Ecto neural progenitor cell (in vitro differentiated cells): ENCODE results near the gene CNTN4.

ENCODE experiments used
- DNase-seq: peaks from one replicate; pipeline ENCODE4 v3.0.0-alpha.2; 2018; ENCODE audit warnings: low spot score

The CNTN4 gene

DNA sequence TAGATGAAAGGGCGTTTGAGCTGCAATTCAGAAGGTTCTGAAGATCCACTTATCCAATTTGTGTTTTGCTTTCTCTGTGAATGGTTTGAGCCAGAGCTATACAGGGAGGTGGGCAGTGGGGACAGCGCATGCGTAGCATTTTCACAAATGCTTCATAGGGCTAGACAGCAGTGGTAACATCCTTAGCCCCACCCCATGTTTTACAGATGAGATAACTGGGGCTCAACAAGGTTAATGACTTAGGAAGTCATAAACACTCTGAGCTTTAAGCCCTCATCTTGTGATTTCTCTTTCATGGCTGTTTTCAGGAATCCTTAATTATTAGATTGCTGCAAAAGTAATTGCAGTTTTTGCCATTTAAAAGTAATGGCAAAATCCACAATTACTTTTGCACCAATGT lies 602.8 kb downstream of the CNTN4 start:
- no peak for DNase-seq

DNA sequence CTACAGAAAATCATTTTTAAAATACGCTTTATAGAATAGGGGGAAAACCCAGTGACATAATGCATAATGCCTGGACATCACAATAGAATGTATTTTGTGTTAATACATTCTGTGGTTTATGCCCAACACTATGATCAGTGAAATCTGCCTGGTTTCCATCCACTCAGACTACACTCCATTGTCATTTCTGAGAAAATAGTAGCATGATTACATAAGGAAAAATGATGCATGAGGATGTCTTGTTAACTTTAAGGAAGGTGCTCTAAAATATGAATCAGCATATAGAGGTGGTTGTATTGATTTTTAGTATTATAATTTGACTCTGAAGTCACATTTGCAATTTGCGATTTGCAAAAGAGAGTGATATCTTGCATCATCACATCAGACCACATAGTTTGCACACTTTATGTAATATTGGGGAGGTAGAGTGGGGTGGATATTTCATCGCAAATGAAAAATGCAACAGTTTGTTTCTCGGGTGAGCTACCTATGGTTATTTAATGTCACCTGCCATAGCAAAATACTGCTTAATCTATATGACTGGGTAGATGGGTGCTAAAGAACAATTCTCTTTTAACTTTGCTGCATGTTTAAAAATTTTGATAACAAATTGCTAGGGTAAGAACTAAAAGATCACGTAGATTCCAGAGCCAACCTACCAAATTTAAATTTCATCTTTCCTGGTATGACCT lies 607.6 kb downstream of the CNTN4 start:
- no peak for DNase-seq

DNA sequence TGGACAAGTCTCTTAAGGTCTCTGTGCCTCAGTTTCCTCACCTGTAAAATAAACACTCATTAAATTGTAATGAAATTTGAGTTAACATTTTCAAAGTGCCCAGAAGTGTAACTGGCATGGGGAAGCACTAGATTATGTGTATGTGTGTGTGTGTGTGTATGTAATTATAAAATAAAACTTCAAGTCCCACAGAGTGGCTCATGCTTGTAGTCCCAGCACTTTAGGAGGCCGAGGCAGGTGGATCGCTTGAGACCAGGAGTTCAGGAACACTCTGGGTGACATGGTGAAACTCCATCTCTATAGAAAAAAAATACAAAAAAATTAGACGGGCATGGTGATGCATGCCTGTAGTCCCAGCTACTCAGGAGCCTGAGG lies 608.2 kb downstream of the CNTN4 start:
- no peak for DNase-seq

DNA sequence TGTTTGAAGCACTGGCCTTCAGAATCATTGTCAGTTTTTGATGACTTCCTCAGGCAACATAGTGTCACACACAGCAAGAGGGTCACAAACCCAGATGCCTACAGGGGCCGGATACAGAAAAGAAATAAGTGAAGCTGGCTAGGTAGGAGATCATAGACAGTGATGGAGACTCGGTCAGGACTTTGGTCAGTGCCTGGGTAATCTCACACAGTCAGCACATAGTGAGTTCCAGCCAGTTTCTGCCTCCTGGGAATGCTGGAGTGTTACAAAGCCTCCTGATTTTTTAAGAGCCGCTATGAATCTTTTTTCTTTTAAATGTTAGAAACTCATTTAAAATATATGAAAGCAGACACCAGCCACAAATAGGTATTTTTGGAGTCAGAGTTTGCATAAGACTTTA lies 612.4 kb downstream of the CNTN4 start:
- DNase-seq: no peak

DNA sequence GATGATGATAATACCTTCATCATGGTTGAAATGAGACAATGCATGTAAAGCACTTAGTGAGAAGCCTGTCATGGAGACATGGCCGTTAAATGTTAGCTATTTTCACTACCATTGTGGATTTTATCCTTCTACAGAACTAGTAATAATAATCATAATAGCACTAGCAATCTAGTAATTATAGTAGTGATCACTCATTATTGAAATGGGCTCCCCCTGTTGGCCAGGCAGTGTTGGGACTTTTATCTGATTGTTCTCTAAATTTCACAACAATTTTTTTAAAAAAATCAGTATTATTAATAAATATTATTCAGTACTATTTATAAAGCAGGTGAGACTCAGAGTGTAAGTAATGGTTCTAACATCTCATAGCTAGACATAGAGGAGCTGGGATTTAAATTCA lies 615.3 kb downstream of the CNTN4 start:
- no peak for DNase-seq

DNA sequence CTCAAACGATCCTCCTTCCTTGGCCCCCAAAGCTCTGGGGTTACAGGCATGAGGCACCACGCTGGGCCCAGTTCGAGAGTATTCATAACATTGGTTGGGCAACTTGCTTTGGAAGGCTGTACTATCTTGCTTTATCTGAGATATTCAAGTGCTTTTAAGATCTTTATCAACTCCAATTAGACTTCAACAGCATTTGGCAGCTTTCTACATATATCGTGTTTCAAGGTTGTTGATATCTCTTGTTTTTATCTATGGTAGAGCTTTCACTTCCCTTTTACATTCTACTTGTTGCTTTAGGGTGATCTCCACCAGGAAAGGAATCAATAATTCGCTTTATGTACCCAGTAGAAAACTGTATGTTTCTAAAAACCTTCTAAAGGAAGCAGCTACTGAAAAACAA lies 616.2 kb downstream of the CNTN4 start:
- DNase-seq: no peak

DNA sequence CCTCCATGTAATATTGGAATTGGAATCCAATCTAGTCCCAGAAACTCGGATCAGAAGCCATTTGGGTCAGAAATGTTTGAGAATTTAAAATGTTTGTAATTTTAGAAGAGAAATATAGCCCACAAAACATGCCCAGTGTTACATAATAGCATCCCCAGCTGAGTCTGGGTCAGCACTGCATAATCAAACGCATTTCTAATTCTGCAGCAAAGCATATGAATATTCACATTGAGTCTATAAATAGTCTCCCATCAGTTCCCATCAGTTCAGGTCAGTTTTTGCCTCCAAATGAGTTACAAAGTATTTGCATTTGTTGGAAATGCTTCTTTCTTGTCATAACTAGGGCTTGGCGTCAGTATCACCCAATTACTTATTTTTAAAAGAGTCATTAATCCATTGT lies 628.4 kb downstream of the CNTN4 start:
- DNase-seq: no peak

DNA sequence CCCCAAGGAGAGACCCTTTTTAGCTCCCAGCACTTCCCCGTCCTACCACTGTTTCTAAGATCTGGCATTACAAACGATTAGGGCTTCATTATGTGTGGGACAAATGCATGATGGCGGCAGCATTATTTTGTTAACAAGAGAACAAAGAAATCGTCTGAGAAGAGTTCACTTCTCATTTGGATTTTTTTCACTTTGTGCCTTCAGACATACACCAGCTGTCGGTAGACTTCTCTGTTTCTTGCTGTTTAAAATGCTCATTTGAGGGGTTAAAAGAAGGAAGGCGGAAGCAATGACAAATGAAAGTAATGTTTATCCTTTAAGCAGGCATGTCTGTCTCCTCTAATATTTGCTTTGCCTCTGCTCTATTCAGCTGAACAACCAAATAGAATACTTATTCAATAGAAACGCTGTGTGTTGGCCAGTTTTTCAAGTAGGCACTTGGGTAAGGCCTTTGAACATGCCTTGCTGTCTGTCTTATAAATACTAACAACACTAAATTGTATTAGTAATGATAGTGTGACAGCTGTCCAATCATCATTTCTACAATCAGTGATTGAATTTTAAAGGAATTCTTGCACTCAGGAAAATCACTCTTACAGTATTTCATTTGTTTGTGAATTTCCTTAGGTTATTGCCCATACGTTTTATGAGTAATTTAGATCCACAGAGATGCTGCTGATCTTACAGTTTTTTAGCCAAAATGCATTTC lies 629.1 kb downstream of the CNTN4 start:
- DNase-seq: no peak

DNA sequence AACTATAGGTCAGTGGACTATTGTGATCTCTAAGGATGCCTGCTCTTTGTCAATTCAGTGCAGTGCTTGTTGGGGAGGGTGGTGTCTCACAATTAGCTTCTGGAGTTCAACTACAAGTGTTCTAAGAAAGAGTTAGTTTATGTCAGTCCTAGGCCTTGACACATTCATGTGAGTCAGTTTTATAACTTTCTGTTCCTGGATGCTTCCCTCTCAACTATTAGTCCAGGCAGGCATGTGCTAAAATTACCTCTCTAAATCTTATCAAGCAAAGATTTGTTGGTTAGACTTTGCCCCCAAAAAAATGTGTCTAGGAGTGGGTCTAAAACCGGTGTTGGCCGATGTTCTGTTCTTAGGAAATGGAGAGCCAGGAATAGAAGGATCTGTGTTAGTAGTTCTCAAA lies 633.2 kb downstream of the CNTN4 start:
- no peak for DNase-seq

DNA sequence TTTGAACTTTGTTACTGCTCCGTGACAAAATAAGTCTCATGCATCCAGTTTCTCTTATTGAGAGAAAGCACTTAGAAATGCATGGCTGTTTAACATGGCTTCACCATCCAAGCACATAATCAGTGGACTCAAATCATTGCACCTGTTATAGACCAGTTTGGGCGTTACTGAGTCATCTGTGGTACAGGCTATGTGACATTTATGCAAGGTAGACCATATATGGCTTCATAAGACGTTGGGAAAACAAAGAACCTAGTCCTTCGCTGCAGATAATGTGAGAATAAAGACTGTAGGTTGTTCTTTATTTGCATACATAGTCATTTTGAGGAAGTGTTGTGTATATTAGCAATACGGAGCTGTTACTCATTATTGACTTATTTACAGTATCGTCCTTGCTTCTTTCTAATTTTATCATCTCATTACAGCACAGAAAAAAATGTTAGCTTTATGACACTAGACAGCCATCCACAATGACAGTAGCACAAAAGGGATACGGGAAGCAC lies 636.8 kb downstream of the CNTN4 start:
- no peak for DNase-seq

DNA sequence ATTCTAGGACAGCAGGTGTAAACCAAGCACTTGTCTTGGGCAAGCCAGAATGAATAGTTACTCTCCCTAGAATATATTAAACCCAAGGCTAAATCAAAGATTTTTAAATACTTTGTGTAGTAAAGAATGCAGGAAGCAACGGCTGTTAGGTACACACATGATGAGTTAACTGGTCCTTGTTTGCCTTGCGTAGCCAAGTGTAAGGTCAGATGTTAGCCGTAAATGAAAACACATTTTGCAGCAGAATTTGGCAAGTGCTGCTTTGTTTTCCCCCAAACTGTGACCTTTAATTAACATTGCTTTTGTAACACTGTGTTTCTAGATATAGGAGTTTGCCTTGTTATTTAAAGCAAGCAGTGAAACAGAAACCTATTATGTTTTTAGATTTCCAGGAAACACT lies 642.9 kb downstream of the CNTN4 start:
- DNase-seq: no peak

DNA sequence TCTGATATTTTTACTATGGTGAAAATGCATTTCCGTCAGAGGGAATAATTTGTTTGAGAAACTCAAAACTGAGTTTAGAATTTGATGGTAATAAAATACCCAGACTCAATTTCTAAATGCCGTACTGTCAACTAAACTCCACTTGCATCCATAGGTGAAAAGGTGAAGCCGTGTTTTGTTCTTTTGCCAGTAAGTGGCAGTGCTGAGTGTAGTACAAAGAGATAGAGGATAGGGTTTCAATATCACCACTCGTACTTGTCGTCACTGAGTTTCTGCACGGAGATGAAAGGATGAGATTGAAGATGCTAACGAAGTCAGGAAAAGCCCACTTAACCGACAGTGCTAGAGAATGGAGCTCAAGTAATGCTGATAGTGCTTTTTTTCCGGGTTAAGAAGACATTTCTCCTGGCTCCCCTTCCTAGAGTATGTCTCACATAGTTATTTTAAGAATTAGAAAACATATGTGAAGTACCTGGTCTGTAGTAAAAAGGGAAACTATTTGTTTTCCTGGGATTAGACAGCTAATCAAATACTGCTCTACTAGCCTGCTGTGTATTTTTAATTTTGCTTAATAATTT lies 666.4 kb downstream of the CNTN4 start:
- no peak for DNase-seq

DNA sequence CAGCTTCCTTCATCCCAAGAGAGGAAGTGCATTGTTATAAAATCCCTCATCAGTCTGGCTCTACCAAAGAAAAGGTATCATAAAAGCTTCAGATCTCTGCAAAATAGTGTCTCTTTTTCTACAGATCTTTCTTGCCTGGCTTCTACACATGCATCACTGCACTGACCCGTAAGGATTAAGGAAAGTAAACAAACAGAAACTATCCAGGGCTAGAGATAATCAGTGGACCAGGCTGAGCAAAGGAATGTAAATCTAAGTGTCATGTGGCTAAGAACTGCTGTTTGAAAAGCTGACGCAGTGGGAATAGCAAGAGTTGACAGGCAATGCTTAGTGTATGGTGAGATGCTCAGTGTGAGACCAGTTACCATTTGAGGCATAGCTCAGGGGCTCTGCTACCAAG lies 671.8 kb downstream of the CNTN4 start:
- peak; percentile 52 for DNase-seq

DNA sequence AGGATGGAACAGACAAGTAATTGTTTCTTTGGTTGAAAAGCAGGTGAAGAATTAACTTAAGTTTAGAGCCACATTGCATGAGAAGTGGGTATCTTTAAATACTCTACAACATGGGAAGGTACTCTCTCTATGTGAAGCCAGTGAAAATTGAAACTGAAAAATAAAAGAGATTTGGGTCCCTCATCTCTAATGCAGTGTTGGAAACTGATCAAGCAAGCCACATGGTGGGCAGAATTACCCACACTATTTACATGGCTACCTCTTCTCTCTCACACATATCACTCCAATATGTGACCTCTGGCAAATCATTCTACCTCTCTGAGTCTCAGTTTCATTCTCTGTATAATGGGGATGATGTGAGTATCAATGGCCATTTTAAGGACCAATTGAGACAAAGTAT lies 672.5 kb downstream of the CNTN4 start:
- DNase-seq: no peak

DNA sequence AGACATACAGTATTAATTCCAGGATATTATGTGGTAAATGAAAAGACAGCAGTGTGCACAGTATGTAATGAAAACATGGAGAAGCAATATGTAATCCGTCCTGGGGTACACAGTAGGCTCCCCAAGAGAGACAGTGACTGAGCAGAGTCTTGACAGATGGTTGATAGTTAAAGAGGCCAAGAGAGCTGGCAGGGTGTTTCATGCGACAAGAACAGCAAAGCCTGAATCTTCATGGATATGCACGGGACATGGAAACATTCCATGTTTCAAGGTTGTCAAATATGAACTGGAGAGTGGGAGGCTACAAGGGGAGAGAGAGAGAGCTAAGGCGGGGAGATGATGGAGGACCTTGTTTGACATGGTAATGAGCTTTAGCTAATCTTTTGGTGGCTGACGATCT lies 673.1 kb downstream of the CNTN4 start:
- no peak for DNase-seq

DNA sequence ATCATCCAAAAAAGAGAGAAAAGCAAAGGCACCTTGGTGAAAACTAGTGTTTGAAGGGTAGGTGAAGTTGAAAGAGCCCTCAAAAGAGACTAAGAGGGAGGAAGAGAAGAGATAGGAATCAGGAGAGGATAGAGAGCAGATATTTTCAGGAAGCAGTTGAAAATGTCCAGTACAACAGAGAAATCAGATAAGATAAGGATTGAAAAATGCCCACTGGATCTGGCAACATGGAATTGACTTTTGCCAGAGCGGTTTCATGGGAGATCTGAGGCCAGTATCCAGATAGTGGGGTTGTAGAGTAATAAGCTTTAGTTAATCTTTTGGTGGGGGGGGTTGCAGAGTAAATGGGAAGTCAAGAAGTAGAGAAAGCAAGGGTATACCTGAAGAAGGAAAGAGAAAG lies 674.1 kb downstream of the CNTN4 start:
- no peak for DNase-seq

DNA sequence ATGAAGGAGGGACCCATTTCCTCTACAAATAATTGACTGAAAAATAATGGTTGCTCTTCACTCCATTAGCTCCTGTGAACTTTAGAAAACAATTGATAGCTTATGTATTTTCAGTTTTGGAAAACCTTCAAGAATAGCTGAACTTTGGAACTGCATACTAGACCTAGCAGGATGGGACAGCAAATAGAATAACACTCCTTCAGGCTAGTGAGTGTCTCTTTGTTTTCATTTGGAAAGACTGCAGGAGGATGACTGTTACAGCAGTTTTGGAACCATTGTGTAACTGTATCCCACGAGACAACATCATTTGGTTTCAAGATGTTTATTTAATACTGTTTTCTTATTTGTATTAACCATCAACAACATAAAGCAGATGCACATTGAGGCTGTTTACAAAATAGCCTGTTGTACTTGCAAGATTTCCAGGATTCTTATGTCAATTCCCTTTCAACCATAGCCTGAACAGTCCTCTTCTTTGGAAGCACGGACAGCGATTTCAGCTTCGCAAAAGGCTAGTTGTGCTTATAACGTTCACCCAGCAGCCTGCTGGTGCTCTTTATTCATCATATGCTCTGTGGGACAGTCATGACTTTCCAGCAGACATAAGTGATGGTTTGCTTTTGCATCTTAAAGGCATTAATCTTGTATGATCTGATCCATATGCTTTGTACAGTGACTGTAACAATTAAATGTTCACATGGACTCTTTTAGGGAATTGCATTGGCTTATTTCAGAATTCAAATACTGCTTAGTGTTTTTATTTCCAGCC lies 676.0 kb downstream of the CNTN4 start:
- DNase-seq: no peak

DNA sequence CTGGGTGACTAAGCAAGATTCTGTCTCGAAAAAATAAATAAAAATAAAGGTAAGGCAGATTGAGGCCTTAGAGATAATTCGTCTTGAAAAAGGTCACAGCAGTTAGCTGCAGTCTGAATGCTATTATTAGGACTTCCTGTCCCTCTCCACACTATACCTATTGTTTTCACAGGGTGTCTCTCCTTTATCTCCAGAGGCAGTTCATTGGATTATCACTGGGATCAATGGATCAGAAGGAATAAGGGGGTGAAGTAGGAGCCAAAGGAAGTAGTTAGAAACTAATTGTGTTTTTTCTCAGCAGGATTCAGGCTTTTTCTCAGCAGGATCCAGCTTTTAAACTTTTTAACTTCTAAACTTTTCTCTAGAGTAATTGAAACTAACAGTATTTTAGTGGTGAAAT lies 684.6 kb downstream of the CNTN4 start:
- DNase-seq: no peak

DNA sequence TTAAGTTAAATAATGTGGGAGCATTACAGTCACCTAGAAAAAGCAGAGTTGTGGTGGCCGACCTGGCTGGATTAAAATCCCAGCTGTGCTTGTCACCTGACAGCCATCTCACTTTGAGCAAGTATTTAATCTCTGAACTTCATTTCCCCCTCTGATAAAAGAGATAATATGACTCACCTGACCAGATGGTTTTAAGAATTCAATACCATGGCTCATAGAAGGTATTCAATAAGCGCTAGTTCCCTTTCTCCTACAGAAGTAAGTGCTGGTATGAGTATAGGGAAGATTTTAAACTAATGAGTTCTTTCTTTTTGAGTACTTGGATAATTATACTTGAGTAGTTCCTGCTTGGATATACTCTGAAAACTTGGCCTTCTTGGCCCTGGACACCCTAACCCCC lies 686.0 kb downstream of the CNTN4 start:
- DNase-seq: no peak

DNA sequence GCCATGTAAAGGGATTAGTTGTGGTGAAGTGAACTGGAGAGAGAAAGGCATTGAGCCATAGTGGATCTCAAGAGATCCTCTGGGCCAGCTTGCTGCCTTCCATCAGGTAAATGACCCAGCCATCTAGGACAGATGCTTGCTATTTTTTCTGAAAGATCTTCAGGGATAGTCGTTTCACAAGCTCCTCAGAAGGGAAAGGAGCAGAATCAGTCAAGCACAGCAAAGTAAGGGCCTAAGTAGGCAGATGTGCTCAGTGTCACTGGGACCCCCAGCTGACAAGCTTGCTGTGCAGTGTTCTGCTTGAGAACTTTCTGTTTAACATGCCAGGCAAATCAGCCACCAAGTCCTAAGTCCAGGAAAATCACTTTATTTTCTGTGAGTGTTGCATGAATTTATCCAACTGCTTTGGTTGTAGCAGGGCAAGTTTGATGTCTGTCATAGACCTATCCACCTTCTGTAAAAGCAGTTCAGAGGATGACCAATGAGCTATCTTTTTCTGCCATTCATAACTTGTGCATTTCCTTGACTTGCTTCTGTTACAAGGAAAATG lies 691.7 kb downstream of the CNTN4 start:
- DNase-seq: no peak

DNA sequence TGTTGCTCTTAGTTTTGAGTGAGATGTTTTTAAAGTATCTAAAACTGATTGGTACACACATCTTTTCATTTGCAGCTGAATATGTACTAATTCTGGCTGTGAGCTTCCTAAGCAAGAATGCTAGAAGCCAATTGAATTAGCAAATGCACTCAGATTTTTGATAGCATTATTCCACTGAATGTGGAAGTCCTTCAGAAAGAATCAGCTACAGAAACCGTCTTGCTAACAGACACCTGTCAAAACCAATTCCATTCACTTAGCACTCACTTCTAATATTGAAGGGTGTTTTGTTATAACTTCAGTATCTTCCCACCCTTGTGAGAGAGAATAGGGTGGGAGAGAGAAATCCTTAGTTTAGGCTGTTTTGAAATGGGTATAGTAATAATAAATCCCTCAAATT lies 693.8 kb downstream of the CNTN4 start:
- DNase-seq: no peak

DNA sequence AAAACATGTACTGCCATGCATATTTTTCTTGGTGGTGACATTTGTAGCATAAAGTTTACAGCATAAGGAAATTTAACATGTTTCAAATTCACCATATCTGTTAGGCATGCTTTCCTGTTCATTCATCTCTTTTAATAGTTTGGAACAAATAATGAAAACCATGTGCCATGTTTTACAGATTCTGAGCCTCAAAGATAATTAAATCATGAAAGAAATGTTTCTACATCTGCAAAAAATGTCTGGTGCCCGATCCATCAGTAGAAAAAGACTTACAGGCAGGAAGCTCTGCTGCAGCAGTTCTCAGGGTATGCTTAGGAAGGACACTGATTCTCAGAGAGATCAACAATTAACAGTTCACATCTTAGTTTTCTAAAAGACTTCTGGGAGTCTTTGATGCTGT lies 695.3 kb downstream of the CNTN4 start:
- no peak for DNase-seq

DNA sequence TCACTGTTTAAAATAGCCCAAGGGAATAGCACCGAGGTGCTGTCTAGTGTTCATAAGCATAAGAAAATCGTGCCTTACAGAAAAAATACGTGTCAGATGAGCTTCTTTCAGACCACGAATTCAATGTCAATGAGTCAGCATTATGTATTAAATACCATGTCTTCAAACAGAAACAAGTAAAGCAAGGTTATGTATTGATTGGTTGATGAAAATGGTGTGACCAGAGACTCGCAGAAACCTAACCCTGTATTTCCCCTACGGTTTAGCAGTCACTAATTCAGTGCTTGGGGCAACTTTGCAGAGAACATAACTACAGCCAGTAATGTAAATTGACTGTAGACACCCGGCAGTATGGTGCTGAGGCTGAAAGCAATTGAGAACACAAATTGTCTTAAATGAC lies 703.8 kb downstream of the CNTN4 start:
- DNase-seq: no peak
